ENCODE data around the gene CAMKMT.

Gene CAMKMT

GRCh38 chr2:44361330-44362206 is at the start of gene CAMKMT, which contains the start of gene PREPL:
TSS of gene CAMKMT (plus strand) at chr2:44361947.
TSS of gene PREPL (minus strand) at chr2:44361494. CDS start at chr2:44346342, 15,152 bp downstream.
- H3K4me3 ChIP-seq = peak within 1 kb of the TSS; percentile 73 to 99 (median 85)
- peak within 1 kb of the TSS; percentile 52 to 99 (median 97) for H3K27ac ChIP-seq

- H3K27ac ChIP-seq = no peak overlapping the region
- H3K4me3 ChIP-seq = no peak overlapping the region
These were observed 47.4 kb upstream of the CAMKMT start for GRCh38 chr2:44314362-44314761.

GRCh38 chr2:44315945-44316344 is 45.8 kb upstream of the CAMKMT start:
- Histone ChIP-seq H3K4me3 (no peak overlapping the region), H3K27ac (no peak overlapping the region)

GRCh38 chr2:44320832-44321231 is 40.9 kb upstream of the CAMKMT start:
- no peak overlapping the region for H3K4me3 ChIP-seq
- no peak overlapping the region for H3K27ac ChIP-seq

GRCh38 chr2:44321360-44321759 is 40.4 kb upstream of the CAMKMT start:
- Histone ChIP-seq H3K27ac (no peak overlapping the region), H3K4me3 (no peak overlapping the region)

GRCh38 chr2:44324971-44325426 is 36.7 kb upstream of the CAMKMT start:
- no peak overlapping the region for H3K4me3 ChIP-seq
- H3K27ac ChIP-seq = no peak overlapping the region

GRCh38 chr2:44325897-44326296 is 35.9 kb upstream of the CAMKMT start:
- H3K27ac ChIP-seq = no peak overlapping the region
- no peak overlapping the region for H3K4me3 ChIP-seq

- no peak overlapping the region for H3K4me3 ChIP-seq
- H3K27ac ChIP-seq = no peak overlapping the region
These were observed 35.0 kb upstream of the CAMKMT start for GRCh38 chr2:44326548-44327264.

GRCh38 chr2:44328750-44329149 is 33.0 kb upstream of the CAMKMT start:
- H3K4me3 ChIP-seq = no peak overlapping the region
- H3K27ac ChIP-seq = no peak overlapping the region

GRCh38 chr2:44329343-44329742 is 32.4 kb upstream of the CAMKMT start:
- Histone ChIP-seq H3K4me3 (no peak overlapping the region), H3K27ac (no peak overlapping the region)

- Histone ChIP-seq H3K4me3 (no peak overlapping the region), H3K27ac (no peak overlapping the region)
These were observed 30.9 kb upstream of the CAMKMT start for GRCh38 chr2:44330801-44331200.

GRCh38 chr2:44333994-44334393 is 27.8 kb upstream of the CAMKMT start:
- no peak overlapping the region for H3K27ac ChIP-seq
- no peak overlapping the region for H3K4me3 ChIP-seq

GRCh38 chr2:44335806-44336538 is 25.8 kb upstream of the CAMKMT start:
- Histone ChIP-seq H3K27ac (no peak overlapping the region), H3K4me3 (no peak overlapping the region)

GRCh38 chr2:44342854-44343253 is 18.9 kb upstream of the CAMKMT start:
- Histone ChIP-seq H3K27ac (no peak overlapping the region), H3K4me3 (no peak overlapping the region)

- no peak overlapping the region for H3K27ac ChIP-seq
- H3K4me3 ChIP-seq = no peak overlapping the region
These were observed 14.2 kb upstream of the CAMKMT start for GRCh38 chr2:44347526-44347925.

- H3K27ac ChIP-seq = no peak overlapping the region
- H3K4me3 ChIP-seq = no peak overlapping the region
These were observed 13.3 kb upstream of the CAMKMT start for GRCh38 chr2:44348400-44348799.

GRCh38 chr2:44349506-44349905 is 12.2 kb upstream of the CAMKMT start:
- no peak overlapping the region for H3K4me3 ChIP-seq
- H3K27ac ChIP-seq = no peak overlapping the region

GRCh38 chr2:44351088-44351487 is 10.7 kb upstream of the CAMKMT start:
- no peak overlapping the region for H3K4me3 ChIP-seq
- no peak overlapping the region for H3K27ac ChIP-seq

- Histone ChIP-seq H3K4me3 (no peak overlapping the region), H3K27ac (no peak overlapping the region)
These were observed 10.1 kb upstream of the CAMKMT start for GRCh38 chr2:44351676-44352075.

- Histone ChIP-seq H3K4me3 (no peak overlapping the region), H3K27ac (no peak overlapping the region)
These were observed 9.2 kb upstream of the CAMKMT start for GRCh38 chr2:44352510-44352909.
